NCI-H1048 (cell line): ENCODE data around the gene RRAD.
"Not testable (repeated sequence)": the region's sequence is repeated elsewhere in the genome, so short reads cannot be mapped to it uniquely, and the experiment has no call there.

Experiments
- DNase-seq: peaks from one replicate; lab custom pipeline; 2025; lab: John Stamatoyannopoulos, UW

RRAD gene

DNA sequence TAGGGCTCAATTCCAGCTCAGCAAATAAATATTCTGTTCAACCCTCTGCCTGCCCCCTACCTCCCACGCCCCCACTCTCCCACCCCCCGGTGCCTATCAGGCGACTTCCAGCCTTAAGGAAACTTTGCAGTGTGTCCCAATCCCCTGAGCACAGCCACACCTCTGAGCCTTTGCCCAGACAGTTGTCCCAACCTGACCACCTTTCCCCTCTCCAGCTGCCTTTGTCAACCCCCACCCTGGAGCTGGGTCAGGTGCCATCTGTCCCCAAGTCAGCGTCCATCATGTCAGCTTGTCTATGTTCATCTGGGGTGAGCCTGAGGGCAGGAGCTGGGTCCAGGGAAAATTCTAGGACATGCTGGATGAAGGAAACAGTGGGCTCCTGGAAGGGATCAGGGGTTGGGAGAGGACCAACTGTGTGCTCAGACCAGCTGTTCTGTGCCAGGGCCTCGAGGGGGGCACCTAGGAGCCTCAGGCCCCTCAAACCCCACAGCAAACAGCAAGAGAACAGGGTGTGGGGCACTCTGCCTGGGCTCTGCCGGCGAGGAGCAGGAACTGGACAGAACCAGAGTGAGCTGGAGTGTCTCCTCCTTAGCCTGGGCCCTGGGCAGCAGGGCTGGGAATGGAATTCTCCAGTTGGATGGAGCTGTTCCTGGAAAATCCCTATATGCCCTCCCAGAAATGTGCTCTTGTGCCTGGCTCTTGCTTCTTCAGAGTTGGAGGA, 24.5 kb downstream of the RRAD start:
- no peak for DNase-seq

GRCh38 chr16:66899945-66900710, 25.2 kb downstream of the RRAD start:
- no peak for DNase-seq

DNA sequence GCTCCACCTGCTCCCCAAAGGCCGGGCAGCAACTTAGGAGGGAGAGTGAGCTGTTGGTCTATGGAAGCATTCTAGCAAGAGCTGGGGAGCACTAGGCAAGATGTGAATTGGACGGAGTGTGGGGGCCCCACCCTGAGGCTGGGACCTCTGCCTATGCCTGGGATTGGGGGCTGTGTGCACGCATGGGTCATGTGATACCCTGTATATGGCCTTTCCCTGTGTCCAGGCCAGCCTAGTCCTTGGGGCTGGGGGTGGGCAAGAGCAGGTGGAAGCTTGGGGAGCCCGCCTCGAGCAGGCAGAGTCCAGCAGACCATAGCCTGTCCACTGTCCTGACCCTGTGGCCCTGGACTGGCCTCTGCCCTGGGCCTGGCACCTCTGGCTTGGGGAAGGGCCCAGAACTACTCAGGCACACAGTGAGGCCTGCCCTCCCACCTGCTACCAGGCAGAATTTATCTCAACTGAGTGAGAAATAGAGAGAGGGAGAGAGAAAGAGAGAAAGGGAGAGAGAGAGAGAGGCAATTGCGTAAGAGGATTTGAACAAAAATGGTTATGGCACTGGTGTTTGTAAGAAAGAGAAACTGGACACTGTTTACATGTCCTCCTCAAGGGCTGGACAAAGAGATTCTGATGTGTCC, 25.9 kb downstream of the RRAD start:
- no peak for DNase-seq

DNA sequence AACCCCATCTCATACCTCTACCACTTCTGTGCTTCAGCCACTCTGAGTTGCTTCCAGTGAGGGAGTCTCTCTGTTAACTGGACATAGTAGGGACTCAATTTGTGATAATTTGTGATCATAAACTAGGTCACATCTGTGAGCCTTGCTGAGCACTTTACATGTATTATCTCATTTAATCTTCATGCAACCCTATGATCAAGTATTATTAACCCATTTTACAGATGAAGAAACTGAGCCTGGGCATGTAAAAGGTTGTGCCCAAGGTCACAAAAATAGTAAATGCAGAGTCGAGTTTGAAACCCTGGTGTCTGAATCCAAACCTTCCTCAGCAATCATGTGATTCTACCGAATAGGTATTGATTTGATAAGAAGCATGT, 26.4 kb downstream of the RRAD start:
- no peak for DNase-seq

- DNase-seq = no peak
These were observed 27.1 kb downstream of the RRAD start for GRCh38 chr16:66898207-66898606.

- DNase-seq = not testable (repeated sequence)
These were observed 28.7 kb downstream of the RRAD start for GRCh38 chr16:66896682-66897081.

DNA sequence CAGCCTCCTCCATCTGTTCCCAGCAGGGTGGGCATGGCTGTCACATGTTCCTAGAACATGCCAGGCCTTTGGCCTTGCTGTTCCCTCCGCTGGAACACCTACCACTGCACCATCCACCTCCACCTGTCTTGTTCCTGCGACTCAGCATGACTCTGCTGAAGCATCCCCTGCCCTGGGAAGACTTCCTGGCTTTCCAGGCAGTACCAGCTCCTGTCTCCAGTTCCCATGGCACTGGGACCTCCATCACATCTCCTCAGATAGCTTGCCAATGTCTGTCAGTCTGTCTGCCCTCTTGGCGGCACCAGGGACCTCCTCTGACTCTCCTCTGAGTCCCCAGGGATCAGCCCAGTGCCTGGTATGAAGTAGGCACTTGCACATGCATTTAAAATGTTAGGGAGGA, 29.3 kb downstream of the RRAD start:
- no peak for DNase-seq

- DNase-seq = no peak
These were observed 29.7 kb downstream of the RRAD start for GRCh38 chr16:66895689-66895979.

DNA sequence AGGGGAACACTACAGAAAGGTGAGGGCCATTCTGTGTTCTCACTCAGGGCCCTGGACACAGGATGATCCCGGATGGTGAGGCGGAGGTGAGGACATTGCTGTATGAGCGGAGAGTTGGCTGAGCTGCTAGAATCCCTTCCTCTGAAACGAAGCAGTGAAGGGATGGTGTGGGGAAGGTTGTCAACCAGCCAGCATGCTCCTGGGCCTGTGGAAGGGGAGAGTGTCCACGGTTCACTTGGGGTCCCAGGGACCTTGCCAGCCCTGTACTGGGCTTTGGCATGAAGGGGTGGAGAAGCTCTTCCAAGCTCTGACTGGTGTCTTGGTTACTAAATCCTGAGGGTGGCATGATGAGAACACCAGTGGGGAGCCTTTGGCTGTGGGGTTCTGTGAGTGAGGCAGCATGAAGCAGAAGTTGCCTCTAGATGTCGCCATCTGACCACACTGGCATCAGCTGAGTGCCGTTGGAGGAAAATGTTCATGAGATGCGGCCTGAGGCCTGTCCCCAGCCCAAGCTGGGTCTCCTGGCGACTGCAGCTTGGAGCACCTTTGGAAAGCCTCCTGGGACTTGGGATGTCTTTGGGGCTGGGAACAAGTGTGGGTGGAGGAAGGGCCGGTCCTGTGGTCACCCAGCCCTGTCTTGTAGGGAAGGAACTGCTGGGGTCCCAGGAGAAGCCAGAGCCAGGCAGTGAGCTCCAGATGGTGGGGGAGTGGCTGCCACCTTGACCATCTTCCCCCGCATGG, 30.2 kb downstream of the RRAD start:
- DNase-seq = no peak

- no peak for DNase-seq
These were observed 31.3 kb downstream of the RRAD start for GRCh38 chr16:66894055-66894454.

DNA sequence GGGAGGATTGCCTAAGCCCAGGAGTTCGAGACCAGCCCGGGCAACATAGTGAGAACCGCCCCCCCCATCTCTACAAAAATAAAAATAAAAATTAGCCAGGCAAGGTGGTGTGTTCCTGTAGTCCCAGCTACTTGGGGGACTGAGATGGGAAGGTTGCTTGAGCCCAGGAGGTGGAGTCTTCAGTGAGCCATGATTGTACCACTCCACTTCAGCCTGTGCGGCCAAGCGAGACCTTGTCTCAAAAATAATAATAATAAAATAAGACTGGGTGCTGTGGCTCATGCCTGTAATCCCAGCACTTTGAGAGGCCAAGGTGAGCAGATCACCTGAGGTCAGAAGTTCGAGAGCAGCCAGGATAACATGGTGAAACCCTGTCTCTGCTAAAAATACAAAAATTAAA, 33.5 kb downstream of the RRAD start:
- DNase-seq = no peak

DNA sequence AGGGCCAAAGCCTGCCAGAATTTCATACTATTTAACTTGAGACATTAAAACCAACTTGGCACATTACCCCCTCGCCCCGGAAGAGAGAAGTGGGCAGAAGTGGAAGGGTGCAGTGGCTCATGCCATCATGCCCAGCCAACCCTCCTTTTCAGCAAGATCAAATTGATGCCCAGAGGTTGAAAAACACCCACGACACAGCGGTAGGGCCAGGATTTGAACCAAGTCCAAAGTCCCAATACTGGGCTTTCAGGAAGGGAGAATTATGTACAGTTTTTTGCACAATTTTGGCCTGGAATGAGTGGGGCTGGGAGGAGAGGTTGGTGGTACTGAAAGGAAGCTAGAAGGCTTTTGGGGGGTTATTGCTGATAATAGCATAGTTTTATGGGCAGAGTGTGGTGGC, 34.0 kb downstream of the RRAD start:
- DNase-seq = no peak

DNA sequence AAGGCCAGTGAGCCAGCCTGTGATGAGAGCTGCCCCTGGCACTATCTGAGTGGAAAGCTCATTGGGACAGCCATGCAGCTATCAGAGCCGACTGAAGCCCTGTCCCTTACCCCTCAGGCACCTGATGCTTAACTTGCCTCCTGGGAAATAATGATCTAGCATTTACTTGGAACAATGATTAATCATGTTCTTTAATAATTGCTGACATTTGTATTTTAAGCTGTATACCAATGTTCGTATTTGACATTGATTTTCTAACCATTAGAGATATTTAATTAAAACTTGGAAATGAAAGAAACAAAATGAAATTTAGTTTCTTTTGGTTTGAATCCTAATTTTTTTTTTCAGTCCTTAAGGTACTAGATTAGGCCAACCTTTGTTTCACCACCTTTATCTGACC, 34.5 kb downstream of the RRAD start:
- no peak for DNase-seq

DNA sequence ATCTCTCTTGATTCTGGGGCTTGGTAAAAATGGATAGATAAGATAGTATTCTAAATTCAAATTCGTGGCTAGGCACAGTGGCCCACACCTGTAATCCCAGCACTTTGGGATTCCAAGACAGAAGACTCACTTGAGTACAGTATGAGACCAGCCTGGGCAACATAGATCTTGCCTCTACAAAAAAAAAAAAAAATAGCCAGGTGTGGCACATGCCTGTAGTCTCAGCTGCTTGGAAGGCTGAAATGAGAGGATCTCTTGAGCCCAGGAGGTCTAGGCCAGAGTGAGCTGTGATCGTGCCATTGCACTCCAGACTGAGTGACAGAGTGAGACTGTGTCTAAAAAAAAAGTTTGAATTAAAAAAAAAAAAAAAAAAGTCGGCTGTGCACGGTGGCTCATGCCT, 35.7 kb downstream of the RRAD start:
- no peak for DNase-seq

- no peak for DNase-seq
These were observed 36.4 kb downstream of the RRAD start for GRCh38 chr16:66888647-66889615.

DNA sequence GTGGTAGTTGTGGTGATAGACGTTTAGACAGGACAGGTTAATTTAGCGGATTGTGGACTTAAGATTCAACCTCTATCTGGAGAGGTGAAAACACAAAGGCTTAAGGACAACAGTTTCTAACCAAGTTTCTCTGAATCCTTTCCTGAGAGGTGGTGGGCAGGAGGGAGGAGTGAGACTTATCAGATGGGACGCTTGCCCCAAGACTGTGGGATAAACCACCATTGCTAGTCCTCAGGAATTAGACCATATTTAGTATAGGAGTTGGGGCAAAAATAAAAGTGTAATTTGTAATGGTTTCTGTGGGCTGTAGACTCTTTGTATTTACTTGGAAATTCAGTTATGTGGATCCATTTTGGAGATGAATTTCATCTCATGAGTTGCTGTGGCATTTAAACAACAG, 38.4 kb downstream of the RRAD start:
- DNase-seq = no peak

GRCh38 chr16:66886321-66886720, 39.0 kb downstream of the RRAD start:
- DNase-seq = no peak

GRCh38 chr16:66885491-66885890, 39.8 kb downstream of the RRAD start:
- DNase-seq = no peak

DNA sequence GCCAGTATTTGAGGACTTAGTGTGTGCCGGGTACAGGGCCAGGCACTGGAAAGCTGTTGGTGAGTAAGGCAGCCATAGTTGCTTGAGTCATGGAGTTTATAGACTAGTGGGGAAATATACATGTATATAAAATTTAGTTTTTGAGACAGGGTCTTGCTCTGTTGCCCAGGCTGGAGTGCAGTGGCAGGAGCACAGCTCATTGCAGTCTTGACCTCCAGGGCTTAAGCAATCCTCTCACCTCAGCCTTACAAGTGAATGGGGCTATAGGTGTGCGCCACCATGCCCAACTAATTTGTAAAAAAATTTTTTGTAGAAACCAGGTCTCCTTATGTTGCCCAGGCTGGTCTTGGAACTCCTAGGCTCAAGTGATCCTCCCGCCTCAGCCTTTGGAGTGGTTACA, 42.6 kb downstream of the RRAD start:
- DNase-seq = no peak

- DNase-seq = no peak
These were observed 43.3 kb downstream of the RRAD start for GRCh38 chr16:66881964-66882508.

DNA sequence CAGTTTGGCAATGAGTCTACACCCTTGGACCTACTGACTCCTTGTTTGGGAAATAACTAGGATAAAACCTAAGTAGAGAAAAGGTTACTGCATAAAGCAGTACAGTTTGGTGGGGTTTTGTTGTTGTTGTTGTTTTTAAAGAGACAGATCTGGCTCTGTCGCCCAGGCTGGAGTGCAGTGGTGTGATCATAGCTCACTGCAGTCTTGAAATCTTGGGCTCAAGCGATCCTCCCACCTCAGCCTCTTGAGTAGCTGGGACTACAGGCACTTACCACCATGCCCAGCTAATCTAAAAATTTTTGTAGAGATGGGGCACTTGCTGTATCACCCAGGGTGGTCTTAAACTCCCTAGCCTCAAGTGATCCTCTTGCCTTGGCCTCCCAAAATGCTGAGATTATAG, 43.8 kb downstream of the RRAD start:
- DNase-seq = no peak
